PC-3 (cell line): ENCODE results near the gene ZG16. TPM values are rescaled to one million over a fixed set of nuclear protein-coding genes. Genes with fewer than 3 reads are reported as not detected.
A peak's percentile ranks its signal among the peaks of the same experiment; 100 is the strongest.
"Not testable (repeated sequence)": the region's sequence is repeated elsewhere in the genome, so short reads cannot be mapped to it uniquely, and the experiment has no call there.

Experiments used
- ATAC-seq: fragments of 200-7000 bp; cut with Tn5 transposase; 2 replicates; pipeline ENCODE4 v1.9.1; 2020; ENCODE audit warnings: mild to moderate bottlenecking, moderate library complexity
- Bru-seq: library from RNA; stranded (reverse); fragments of 400-500 nt; gene quantifications from one replicate; lab custom pipeline; 2021; lab: Mats Ljungman, UMichigan
- BruChase-seq, 2 experiments: library from RNA; stranded (reverse); fragments of 400-500 nt; gene quantifications; one replicate each; lab custom pipeline; 2021; lab: Mats Ljungman, UMichigan
- BruUV-seq: library from RNA; stranded (reverse); fragments of 400-500 nt; replicated peaks from 2 replicates; lab custom pipeline; 2021; lab: Mats Ljungman, UMichigan
- CTCF ChIA-PET: fragments of 300-600 bp; sonication (Branson Sonifier 250); formaldehyde crosslinking; loops from one replicate; lab custom pipeline; 2022; ENCODE audit warnings: antibody characterized with exemption; lab: Charles Lee
- POLR2A ChIA-PET: fragments of 300-600 bp; sonication (Branson Sonifier 250); formaldehyde crosslinking; loops from one replicate; lab custom pipeline; 2022; ENCODE audit warnings: antibody characterized with exemption; ENCODE audit not compliant: unreplicated experiment; lab: Charles Lee
- DNase-seq: peaks from one replicate; pipeline ENCODE4 v3.0.0-alpha.2; 2015
- H2AFZ ChIP-seq: fragments of 300-600 bp; sonication (generic); 2 replicates; pipeline ENCODE4 v1.6.0; 2016; ENCODE audit warnings: antibody characterized with exemption, low read length
- H3F3A ChIP-seq: fragments of 300-600 bp; sonication (generic); one replicate; pipeline ENCODE4 v1.6.0; 2017; ENCODE audit warnings: antibody characterized with exemption, low read length, control low read depth, mild to moderate bottlenecking; ENCODE audit not compliant: unreplicated experiment
- H3K27ac ChIP-seq: fragments of 300-600 bp; sonication (generic); 2 replicates; pipeline ENCODE4 v1.5.1; 2016; ENCODE audit warnings: mild to moderate bottlenecking, low read length
- H3K27me3 ChIP-seq: fragments of 300-600 bp; sonication (generic); 2 replicates; pipeline ENCODE4 v1.6.1; 2016; ENCODE audit warnings: low read length, mixed read lengths
- H3K36me3 ChIP-seq: fragments of 300-600 bp; sonication (generic); 2 replicates; pipeline ENCODE4 v1.6.1; 2016; ENCODE audit warnings: low read depth, mixed run types, low read length, mixed read lengths
- H3K4me1 ChIP-seq: fragments of 300-600 bp; sonication (generic); 2 replicates; pipeline ENCODE4 v1.5.1; 2016; ENCODE audit warnings: low read length; ENCODE audit not compliant: insufficient read depth
- H3K4me2 ChIP-seq: fragments of 300-600 bp; sonication (generic); 2 replicates; pipeline ENCODE4 v1.6.0; 2016; ENCODE audit warnings: low read length
- H3K4me3 ChIP-seq: fragments of 300-600 bp; sonication (generic); 2 replicates; pipeline ENCODE4 v1.5.1; 2016; ENCODE audit warnings: mild to moderate bottlenecking, low read length, mixed read lengths
- H3K79me2 ChIP-seq: fragments of 300-600 bp; sonication (generic); 2 replicates; pipeline ENCODE4 v1.6.1; 2017; ENCODE audit warnings: low read length, mixed read lengths
- H3K9ac ChIP-seq: fragments of 300-600 bp; sonication (generic); 2 replicates; pipeline ENCODE4 v1.6.0; 2016; ENCODE audit warnings: mild to moderate bottlenecking, low read length
- H3K9me2 ChIP-seq: fragments of 300-600 bp; sonication (generic); replicated peaks from 2 replicates; pipeline ENCODE4 v1.6.1; 2016; ENCODE audit warnings: mixed run types, low read length, mixed read lengths
- H3K9me3 ChIP-seq: fragments of 300-600 bp; sonication (generic); 2 replicates; pipeline ENCODE4 v1.6.1; 2016; ENCODE audit warnings: low read length, mixed read lengths
- H4K20me1 ChIP-seq: fragments of 300-600 bp; sonication (generic); 2 replicates; pipeline ENCODE4 v1.6.1; 2016; ENCODE audit warnings: low read length, mixed read lengths
- EZH2 ChIP-seq: fragments of 300-600 bp; sonication (generic); IDR thresholded peaks from one replicate; pipeline ENCODE4 v1.6.1; 2017; ENCODE audit warnings: antibody characterized with exemption, mild to moderate bottlenecking, low read length; ENCODE audit not compliant: unreplicated experiment
- EZH2phosphoT487 ChIP-seq: fragments of 300-600 bp; sonication (generic); IDR thresholded peaks from 2 replicates; pipeline ENCODE4 v1.6.1; 2018; ENCODE audit warnings: mild to moderate bottlenecking, antibody characterized with exemption, low read length, borderline replicate concordance
- intact Hi-C: fragments of 100-400 bp; cut with micrococcal nuclease; formaldehyde crosslinking; loops from 2 replicates; pipeline ENCODE4 v1.9.0; 2023
- long read RNA-seq: library from polyadenylated mRNA; unstranded; transcript quantifications from one replicate; pipeline ENCODE4 v2.0.0, GENCODE V29; 2021; ENCODE audit not compliant: unreplicated experiment
- total RNA-seq: library from RNA; depleted of rRNA; stranded (reverse); fragments of >200 nt; gene quantifications from 2 replicates; pipeline ENCODE4 v1.2.3, GENCODE V29; 2014; rRNA removed
- TF ChIP-seq, protein P1 (sequence below): fragments of 300-600 bp; sonication (generic); conservative IDR thresholded peaks from 2 replicates; pipeline ENCODE4 v1.5.1; 2017; ENCODE audit warnings: antibody characterized with exemption, low read depth, mild to moderate bottlenecking, low read length

ZG16 gene
- total RNA-seq (not detected in 2 replicates), Bru-seq, nascent RNA (not detected), BruChase-seq, experiment 1, labeled RNA remaining after a 6-hour chase (not detected), BruChase-seq, experiment 2, labeled RNA remaining after a 2-hour chase (not detected)
- long read RNA-seq = 0 reads

DNA sequence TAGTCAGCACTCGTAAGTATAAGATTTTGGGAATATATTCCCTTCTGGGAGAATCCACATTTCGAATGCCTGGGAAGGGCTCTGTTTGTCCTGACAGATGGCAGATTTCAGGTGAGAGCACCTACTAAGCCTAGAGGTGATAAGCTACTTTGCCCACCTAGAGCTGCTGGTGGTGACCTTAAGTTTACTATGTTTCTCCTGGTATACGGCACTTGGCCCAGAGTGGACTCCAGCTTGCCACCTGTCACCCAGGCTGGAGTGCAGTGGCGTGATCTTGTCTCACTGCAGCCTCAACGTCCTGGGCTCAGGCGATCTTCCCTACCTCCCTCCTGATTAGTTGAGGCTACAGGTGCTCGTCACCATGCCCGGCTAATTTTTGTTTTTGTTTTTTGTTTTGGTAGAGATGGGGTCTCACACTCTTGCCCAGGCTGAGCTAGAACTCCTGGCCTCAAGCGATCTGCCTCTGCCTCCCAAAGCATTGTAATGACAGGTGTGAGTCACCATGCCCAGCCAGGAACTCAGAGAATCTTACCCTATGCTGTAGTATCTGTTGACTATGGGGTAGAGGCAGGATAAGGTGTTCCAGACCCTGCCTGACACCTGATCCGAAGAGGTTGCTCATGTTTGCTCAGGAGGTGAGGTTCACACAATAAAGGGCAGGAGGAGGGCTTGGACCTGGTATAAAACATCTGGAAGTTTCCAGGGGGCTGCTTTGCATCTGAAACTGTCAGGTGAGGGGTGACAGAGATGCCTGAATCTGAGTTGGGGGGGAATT, at the start of gene ZG16:
Gene ZG16, plus strand, starts transcription at position 681 of the 775 bp plus-strand sequence. CDS start 1,011 bp downstream, outside the sequence.
- TF ChIP-seq, protein P1, sequence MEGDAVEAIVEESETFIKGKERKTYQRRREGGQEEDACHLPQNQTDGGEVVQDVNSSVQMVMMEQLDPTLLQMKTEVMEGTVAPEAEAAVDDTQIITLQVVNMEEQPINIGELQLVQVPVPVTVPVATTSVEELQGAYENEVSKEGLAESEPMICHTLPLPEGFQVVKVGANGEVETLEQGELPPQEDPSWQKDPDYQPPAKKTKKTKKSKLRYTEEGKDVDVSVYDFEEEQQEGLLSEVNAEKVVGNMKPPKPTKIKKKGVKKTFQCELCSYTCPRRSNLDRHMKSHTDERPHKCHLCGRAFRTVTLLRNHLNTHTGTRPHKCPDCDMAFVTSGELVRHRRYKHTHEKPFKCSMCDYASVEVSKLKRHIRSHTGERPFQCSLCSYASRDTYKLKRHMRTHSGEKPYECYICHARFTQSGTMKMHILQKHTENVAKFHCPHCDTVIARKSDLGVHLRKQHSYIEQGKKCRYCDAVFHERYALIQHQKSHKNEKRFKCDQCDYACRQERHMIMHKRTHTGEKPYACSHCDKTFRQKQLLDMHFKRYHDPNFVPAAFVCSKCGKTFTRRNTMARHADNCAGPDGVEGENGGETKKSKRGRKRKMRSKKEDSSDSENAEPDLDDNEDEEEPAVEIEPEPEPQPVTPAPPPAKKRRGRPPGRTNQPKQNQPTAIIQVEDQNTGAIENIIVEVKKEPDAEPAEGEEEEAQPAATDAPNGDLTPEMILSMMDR = no peak
- TF ChIP-seq EZH2 (no peak), EZH2phosphoT487 (no peak)
- no peak within 1 kb of the TSS for H3K4me2 ChIP-seq
- no peaks in the 10 kb centered on the region for H3K79me2 ChIP-seq
- DNase-seq (peak; percentile 35), ATAC-seq (no peak)
- CTCF ChIA-PET = no interaction called here
- peaks cover 5% of the 10 kb centered on the region; the same call in 1 of the 2 replicates for H3K4me1 ChIP-seq
- intact Hi-C loops = no loop called here
- POLR2A ChIA-PET = no interaction called here
- H3K4me3 ChIP-seq = no peak within 1 kb of the TSS
- no peaks in the 10 kb centered on the region for H3K27me3 ChIP-seq
- H3K27ac ChIP-seq = no peak within 1 kb of the TSS
- H3K9me2 ChIP-seq = no peaks in the 10 kb centered on the region
- no peaks in the 10 kb centered on the region for H3K36me3 ChIP-seq
- BruUV-seq = no TSS peak
- no peaks in the 10 kb centered on the region for H4K20me1 ChIP-seq
- no peaks in the 10 kb centered on the region for H3F3A ChIP-seq
- H3K9me3 ChIP-seq = no peaks in the 10 kb centered on the region
- no peak within 1 kb of the TSS for H2AFZ ChIP-seq
- no peak within 1 kb of the TSS for H3K9ac ChIP-seq

DNA sequence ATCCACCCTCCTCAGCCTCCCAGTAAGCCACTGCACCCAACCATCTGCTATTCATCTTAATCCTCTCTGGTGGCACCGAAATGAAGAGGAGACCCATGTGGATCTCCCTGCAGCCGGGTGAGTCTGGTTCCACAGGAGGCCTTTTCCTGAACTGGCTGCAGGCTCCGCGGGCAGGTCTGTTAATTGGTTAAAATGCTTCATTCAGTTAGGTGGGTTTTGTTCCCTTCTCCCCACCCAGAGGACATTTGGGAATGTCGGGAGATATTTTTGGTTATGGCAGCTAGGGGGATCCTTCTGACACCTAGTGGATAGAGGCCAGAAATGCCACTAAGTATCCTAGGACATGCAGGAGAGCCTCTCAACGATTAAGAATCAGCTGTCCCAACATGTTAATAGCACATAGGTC, 48.9 kb upstream of the ZG16 start:
- Histone ChIP-seq H3K9me3 (no peaks in the 10 kb centered on the region), H3K4me2 (no peak overlapping the region), H3F3A (no peaks in the 10 kb centered on the region), H3K79me2 (no peaks in the 10 kb centered on the region), H3K9me2 (no peaks in the 10 kb centered on the region), H3K4me3 (no peak overlapping the region), H3K36me3 (no peaks in the 10 kb centered on the region), H4K20me1 (no peaks in the 10 kb centered on the region), H3K27me3 (no peaks in the 10 kb centered on the region), H2AFZ (peak overlapping the region; percentile 76; the same call in 1 of the 2 replicates), H3K27ac (no peak overlapping the region), H3K9ac (no peak overlapping the region), H3K4me1 (no peaks in the 10 kb centered on the region)
- intact Hi-C loops = no loop called here
- no peak for TF ChIP-seq EZH2
- TF ChIP-seq, protein P1 = peak; percentile 60
- DNase-seq (peak; percentile 50), ATAC-seq (peak; percentile 57; the same call in 1 of the 2 replicates)
- CTCF ChIA-PET = interaction anchor here (1.0 kb wide), 1 partner anchor 29 kb away, joined by 5 read pairs; no protein-coding TSS in a partner anchor
- BruUV-seq = no TSS peak
- POLR2A ChIA-PET = no interaction called here

DNA sequence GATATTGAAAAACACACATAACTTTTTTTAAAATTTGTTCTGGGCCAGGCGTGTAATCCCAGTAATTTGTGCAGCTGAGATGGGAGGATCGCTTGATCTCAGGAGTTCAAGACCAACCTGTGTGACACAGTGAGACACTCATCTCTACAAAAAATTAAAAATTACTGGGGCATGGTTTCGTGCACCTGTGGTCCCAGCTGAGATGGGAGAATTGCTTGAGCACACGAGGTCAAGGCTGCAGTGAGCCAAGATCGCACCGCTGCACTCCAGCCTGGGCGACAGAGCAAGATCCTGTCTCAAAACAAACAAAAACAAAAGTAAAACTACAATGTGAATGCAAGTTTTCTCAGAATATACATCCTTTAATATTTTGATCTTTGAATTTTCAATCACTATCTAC, 47.4 kb upstream of the ZG16 start:
- intact Hi-C loops = no loop called here
- Histone ChIP-seq H3K4me1 (no peaks in the 10 kb centered on the region), H3K9me3 (no peaks in the 10 kb centered on the region), H3K9me2 (no peaks in the 10 kb centered on the region), H3K27me3 (no peaks in the 10 kb centered on the region), H3K4me2 (no peak overlapping the region), H3K36me3 (no peaks in the 10 kb centered on the region), H3K9ac (no peak overlapping the region), H3K79me2 (no peaks in the 10 kb centered on the region), H2AFZ (no peak overlapping the region), H3K27ac (no peak overlapping the region), H4K20me1 (no peaks in the 10 kb centered on the region), H3F3A (no peaks in the 10 kb centered on the region), H3K4me3 (no peak overlapping the region)
- DNase-seq (no peak), ATAC-seq (no peak)
- TF ChIP-seq EZH2phosphoT487 = no peak
- TF ChIP-seq EZH2 = no peak
- TF ChIP-seq, protein P1 = no peak
- ChIA-PET CTCF (no interaction called here), POLR2A (no interaction called here)
- no TSS peak for BruUV-seq

DNA sequence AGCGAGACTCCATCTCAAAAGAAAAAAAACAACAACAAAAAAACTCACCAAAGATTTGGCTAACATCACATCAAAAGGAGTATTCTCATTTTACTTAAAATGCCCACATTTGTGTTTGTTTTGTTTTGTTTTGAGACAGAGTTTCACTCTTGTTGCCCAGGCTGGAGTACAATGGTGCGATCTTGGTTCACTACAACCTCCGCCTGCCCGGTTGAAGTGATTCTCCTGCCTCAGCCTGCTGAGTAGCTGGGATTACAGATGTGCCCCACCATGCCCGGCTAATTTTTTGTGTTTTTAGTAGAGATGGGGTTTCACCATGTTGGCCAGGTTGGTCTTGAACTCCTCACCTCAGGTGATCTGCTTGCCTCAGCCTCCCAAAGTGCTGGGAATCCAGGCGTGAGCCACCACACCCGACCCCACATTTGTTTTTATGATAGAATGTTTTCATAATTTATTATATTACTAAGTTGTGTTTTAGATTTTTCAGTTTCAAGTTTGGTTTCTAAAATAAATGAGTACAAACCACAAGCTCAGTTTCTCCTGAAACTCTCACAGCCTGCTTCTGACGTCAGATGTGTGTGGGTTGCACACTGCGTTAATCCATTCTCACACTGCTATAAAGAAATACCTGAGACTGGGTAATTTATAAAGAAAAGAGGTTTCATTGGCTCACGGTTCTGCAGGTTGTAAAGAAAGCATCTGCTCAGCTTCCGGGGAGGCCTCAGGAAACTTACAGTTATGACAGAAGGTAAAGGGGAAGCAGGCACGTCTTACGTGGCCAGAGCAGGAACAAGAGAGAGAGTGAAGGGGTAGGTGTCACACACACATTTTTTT, 46.1 kb upstream of the ZG16 start:
- CTCF ChIA-PET, H3F3A ChIP-seq, H4K20me1 ChIP-seq, H3K9ac ChIP-seq, intact Hi-C loops, H3K27me3 ChIP-seq, POLR2A ChIA-PET, H3K36me3 ChIP-seq, H3K9me3 ChIP-seq, H2AFZ ChIP-seq, ATAC-seq, H3K4me2 ChIP-seq, H3K9me2 ChIP-seq, H3K4me3 ChIP-seq, BruUV-seq, H3K4me1 ChIP-seq, H3K27ac ChIP-seq, DNase-seq, H3K79me2 ChIP-seq: not testable (repeated sequence)
